GM21717 (cell line): ENCODE data around the gene HDAC11.

Source experiments
- ATAC-seq: cut with Tn5 transposase; IDR thresholded peaks from one replicate; pipeline ENCODE4 v1.9.1; 2021; ENCODE audit warnings: mild to moderate bottlenecking, moderate library complexity; ENCODE audit not compliant: unreplicated experiment

Gene HDAC11

DNA sequence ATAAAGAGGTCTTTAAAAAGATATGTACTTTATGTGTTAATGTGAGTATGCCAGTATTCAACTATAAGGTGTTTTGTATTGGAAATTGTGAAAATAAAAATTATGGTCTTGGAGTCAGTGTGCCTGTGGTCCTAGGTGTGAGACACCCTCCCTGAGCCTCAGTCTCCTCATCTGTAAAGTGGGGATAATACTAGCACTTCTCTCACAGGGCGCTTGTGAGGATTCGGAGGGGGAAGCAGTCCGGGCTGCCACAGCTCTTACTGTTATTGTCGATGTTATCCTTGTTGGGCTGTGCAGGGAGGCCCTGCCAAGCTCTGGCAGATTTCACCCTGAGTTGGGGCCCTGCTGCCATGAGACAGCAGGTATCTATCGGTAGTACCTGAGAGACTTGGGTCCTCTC is 42.1 kb downstream of the HDAC11 start:
- ATAC-seq = no peak

DNA sequence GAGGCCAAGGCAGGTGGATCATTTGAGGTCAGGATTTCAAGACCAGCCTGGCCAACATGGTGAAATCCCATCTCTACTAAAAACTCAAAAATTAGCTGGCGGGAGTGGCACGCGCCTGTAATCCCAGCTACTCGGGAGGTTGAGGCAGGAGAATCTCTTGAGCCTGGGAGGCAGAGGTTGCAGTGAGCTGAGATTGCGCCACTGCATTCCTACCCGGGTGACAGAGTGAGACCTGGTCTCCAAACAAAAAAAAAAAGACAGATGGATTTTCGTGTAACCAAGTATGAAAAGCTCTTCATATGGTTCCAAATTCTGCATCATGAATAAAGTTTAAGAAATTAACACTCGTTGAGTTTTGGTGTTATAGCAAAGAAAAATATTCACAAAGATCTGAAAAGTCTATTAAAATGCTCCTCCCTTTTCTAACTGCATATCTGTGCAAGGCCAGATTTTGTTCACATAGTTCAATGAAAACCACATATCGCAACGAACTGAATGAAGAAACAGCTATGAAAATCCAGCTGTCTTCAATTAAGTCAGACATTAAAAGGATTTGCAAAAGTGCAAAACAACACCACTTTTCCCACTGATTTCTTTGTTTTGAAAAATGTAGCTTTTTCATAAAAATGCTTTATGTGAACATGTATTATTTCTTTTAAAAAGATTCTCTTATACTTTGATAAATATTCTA is 45.0 kb downstream of the HDAC11 start:
- ATAC-seq = no peak

- no peak for ATAC-seq
Observed at GRCh38 chr3:13525827-13526625, 45.9 kb downstream of the HDAC11 start.

GRCh38 chr3:13526626-13526949 is 46.5 kb downstream of the HDAC11 start:
- no peak for ATAC-seq

GRCh38 chr3:13528217-13528867 is 48.2 kb downstream of the HDAC11 start:
- no peak for ATAC-seq

DNA sequence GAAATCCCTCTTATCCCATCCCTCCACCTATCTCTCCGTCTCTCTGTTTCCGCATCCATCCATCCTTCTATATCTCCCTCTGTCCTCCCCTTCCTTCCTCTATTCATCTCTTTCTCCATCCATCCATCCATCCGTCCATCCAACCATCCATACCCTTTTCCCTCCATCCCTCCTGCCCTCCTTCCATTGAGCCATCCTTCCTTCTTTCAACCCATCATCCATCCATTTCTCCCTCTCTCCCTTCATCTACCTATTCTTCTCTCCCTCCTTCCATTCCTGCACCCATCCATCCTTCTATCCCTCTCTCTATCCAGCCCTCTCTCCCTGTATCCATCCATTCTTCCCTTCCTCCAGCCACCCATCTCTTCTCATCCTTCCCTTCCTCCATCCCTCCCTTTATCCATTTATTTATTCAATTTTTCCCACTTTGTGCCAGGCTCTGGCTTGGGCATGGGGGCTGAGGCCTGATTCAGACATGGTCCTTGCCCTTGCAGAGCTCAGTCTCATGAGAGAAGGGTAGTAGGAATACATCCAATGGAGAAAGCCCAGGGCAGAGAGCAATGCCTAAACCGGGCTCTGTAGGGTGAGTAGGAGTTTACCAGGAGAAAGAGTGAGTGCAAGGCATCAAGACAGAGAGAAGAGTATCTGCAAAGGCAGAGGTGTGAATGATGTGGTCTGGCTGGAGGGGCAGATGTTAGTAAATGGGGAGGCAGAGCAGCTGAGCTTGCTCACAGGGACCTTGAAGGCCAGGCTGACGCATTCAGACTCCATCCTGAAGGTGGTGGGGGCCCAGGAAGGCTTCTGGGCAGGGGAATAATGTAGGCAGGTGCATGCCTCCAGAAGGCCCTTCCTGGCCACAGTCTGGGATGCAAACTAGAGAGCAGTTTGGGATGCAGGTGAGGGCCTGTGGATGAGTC is 49.3 kb downstream of the HDAC11 start:
- ATAC-seq = no peak

DNA sequence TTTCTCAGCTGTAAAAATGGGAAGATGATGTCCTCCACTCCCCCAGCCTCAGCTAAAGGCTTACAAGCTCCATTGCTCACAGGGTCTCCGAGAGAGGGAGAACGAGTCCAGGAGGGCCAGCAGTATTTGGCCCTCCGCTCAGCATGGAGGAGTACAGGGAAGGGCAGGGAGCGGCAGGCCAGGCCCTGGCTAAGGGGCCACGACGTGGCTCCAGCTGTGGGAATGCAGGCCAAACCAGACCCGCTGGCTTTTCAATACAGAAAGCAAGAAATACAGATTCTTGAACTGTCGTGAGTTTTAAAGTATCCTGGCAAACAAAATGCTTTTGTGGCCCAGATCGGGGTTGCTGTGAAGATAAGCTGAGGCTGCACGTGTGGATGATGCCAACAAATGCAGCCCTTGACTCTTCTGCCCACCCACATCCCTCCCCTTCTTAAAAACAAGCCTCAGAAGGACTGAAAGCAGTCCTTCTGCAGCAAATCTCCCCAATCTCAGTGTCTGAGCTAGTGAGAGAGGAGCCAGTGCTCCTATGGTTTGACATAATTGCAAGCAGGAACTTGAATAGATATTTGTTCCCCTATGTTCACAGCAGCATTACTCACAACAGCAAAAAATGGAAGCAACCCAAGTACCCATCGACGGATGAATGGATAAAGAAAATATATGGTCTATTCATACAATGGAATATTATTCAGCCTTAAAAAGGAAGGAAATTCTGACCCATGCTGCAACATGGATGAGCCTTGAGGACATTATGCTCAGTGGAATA is 50.3 kb downstream of the HDAC11 start:
- no peak for ATAC-seq

DNA sequence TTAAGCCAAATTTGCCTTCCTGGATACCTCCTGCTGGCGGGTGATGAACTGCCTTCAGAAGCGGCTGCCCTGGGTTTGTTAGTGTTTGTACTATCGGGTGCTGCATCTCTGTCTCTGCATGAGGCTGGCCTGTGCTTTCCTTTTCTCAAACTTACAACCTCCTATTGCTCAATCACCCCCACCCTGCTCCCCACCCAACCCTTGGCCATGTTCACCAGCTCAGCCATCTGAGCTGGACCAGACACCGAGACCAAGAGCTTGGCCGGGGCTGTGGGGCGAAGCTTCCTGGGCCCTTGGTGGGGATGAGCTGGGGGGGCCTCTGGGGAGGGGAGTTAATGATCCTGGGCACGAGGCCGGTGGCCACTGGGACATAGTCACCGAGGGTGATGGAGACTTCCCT is 52.0 kb downstream of the HDAC11 start:
- ATAC-seq = no peak

- ATAC-seq = no peak
Observed at GRCh38 chr3:13532631-13533030, 52.5 kb downstream of the HDAC11 start.

DNA sequence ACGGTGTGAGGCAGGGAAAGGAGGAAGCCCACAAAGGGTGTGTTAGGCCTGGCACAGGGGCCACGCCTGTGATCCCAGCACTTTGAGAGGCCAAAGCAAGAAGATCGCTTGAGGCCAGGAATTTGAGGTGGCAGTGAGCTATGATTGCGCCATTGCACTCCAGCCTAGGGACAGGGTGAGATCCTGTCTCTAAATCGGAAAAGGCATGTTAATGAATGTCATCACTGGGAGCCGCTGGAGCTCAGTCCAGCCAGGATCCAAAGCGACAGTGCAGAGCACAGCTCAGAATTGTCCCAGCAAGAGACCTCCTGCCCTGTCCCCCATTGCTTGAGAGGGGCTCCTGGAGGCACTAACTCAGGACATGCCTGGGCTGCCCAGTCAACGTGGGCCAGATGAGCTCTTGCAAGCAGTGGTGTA is 53.8 kb downstream of the HDAC11 start:
- no peak for ATAC-seq

GRCh38 chr3:13535526-13535875 is 55.4 kb downstream of the HDAC11 start:
- no peak for ATAC-seq

DNA sequence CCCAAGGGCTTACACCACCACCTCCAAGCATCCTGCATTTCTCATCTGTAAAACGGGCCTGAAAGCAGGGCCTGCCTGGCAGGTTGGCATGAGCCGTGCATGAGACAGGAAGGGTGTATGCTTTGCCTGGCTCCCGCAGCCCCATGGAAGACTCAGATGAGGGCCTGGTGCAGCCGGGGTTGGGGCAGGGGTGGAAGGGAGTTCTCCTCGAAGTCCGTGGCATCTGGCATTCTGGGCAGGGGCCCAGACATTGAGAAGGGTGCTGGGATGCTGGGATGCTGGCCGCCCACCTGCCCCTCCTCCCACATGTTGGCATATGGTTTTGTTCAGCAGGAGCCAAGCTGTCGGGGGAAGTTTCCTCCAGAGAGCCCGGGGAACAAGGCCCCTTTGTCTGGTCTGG is 55.8 kb downstream of the HDAC11 start:
- ATAC-seq = no peak

GRCh38 chr3:13536432-13536831 is 56.3 kb downstream of the HDAC11 start:
- no peak for ATAC-seq

- ATAC-seq = no peak
Observed at GRCh38 chr3:13536832-13537231, 56.7 kb downstream of the HDAC11 start.

DNA sequence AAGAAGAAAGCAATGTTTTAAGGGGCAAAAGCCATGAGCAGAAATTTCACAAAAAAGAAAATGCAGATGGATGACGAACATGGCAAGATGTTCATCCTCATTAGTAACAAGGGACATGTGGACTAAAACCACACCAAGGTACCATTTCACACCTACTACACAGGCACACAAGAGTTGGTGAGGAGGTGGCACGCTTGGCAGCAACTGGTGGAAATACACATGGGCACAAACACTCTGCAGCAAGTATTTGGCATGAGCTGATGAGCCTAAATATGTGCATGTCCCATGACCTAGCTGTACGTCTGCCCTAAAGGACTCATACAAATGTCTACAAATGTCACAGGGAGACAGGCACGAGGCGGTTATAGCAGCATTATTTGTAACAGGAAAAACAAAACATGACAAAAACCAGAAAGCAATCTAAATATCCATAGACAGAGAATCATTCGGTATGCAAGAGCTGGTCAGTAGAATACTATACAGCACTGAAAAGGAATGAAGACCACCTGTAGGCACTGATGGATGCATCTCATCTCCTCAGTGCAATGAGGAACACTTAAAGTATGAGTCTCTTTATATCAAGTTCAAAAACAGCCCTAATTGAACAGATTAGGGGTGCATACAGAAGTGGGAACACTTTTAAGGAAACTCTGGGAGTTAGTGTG is 57.3 kb downstream of the HDAC11 start:
- ATAC-seq = no peak

GRCh38 chr3:13537909-13538296 is 57.8 kb downstream of the HDAC11 start:
- no peak for ATAC-seq

GRCh38 chr3:13538520-13539291 is 58.6 kb downstream of the HDAC11 start:
- ATAC-seq = no peak

GRCh38 chr3:13539292-13539638 is 59.2 kb downstream of the HDAC11 start:
- ATAC-seq = no peak

- no peak for ATAC-seq
Observed at GRCh38 chr3:13539671-13540070, 59.6 kb downstream of the HDAC11 start.
